HepG2 (cell line): Measurements from ENCODE around the gene MAT2A. TPM values are rescaled to one million over a fixed set of nuclear protein-coding genes. Genes with fewer than 3 reads are reported as not detected.

ENCODE experiments used
- ATAC-seq: fragments of 200-7000 bp; cut with Tn5 transposase; 3 replicates; pipeline ENCODE4 v1.9.1; 2020; ENCODE audit warnings: mild to moderate bottlenecking, moderate library complexity
- BruUV-seq: library from RNA; stranded (reverse); fragments of 400-500 nt; replicated peaks from 2 replicates; lab custom pipeline; 2021; lab: Mats Ljungman, UMichigan
- CTCF ChIA-PET: fragments of 300-600 bp; formaldehyde crosslinking; extraction: SDS; loops from one replicate; lab custom pipeline; 2021; ENCODE audit warnings: low total read pairs, inconsistent platforms, low intra/inter-chr PET ratio; lab: Yijun Ruan, JAX
- POLR2A ChIA-PET: fragments of 350-600 bp; sonication (Branson Sonifier 250); formaldehyde crosslinking; loops from one replicate; lab custom pipeline; 2020; ENCODE audit warnings: antibody characterized with exemption, inconsistent platforms; lab: Yijun Ruan, JAX
- DNase-seq: peaks from one replicate; pipeline ENCODE4 v3.0.0-alpha.2; 2015; ENCODE audit warnings: low spot score
- FAIRE-seq: peaks from 3 replicates; lab custom pipeline; 2011; peaks lifted over from hg19 to GRCh38; lab: Jason Lieb, UNC
- H2AFZ ChIP-seq: one replicate; pipeline ENCODE4 v1.6.1; 2011; ENCODE audit warnings: low read length, inconsistent platforms
- H3K27ac ChIP-seq: fragments of 300-600 bp; 3 replicates; pipeline ENCODE4 v1.8.0; 2011; ENCODE audit warnings: mixed run types, mild to moderate bottlenecking, mixed read lengths, low read length, inconsistent platforms; ENCODE audit not compliant: insufficient read depth; ENCODE audit errors: extremely low read length
- H3K27me3 ChIP-seq, 2 experiments: fragments of 200-600 bp in 1 of 2; 2 replicates in 1 of 2; 3 replicates in 1 of 2; pipeline versions ENCODE4 v1.6.0 to v1.8.0; 2011; ENCODE audit warnings: low read length in 2 of 2, mild to moderate bottlenecking in 2 of 2, moderate library complexity in 2 of 2, inconsistent platforms in 1 of 2; ENCODE audit not compliant: insufficient read depth in 2 of 2, control insufficient read depth in 1 of 2
- H3K36me3 ChIP-seq, 2 experiments: fragments of 200-600 bp in 1 of 2; replicated peaks in 1 of 2; 2 replicates in 1 of 2; 3 replicates in 1 of 2; pipeline versions ENCODE4 v1.5.1 to v1.8.0; 2011; ENCODE audit warnings: low read length in 2 of 2, inconsistent platforms in 1 of 2; ENCODE audit not compliant: insufficient read depth in 2 of 2, control insufficient read depth in 1 of 2
- H3K4me1 ChIP-seq: 2 replicates; pipeline ENCODE4 v1.5.1; 2012; ENCODE audit warnings: low read length, inconsistent platforms; ENCODE audit not compliant: insufficient read depth
- H3K4me2 ChIP-seq: 2 replicates; pipeline ENCODE4 v1.6.0; 2011; ENCODE audit warnings: low read depth, low read length, inconsistent platforms
- H3K4me3 ChIP-seq, 3 experiments: fragments of 200-600 bp in 1 of 3; sonication (generic), shearing (Covaris generic) in 1 of 3; replicated peaks in 1 of 3; 2 replicates each; pipeline ENCODE4 v1.5.1; 2011 to 2016; ENCODE audit warnings: low read length in 3 of 3, inconsistent platforms in 2 of 3, low read depth in 2 of 3, mild to moderate bottlenecking in 2 of 3, control low read depth in 1 of 3, mixed read lengths in 1 of 3; ENCODE audit not compliant: insufficient read depth in 1 of 3
- H3K79me2 ChIP-seq: one replicate; pipeline ENCODE4 v1.6.1; 2011; ENCODE audit warnings: low read length, inconsistent platforms; ENCODE audit not compliant: insufficient read depth
- H3K9ac ChIP-seq: 2 replicates; pipeline ENCODE4 v1.6.0; 2011; ENCODE audit warnings: mild to moderate bottlenecking, low read depth, low read length, inconsistent platforms; ENCODE audit not compliant: insufficient read depth
- H3K9me3 ChIP-seq: 2 replicates; pipeline ENCODE4 v1.5.1; 2012; ENCODE audit warnings: mild to moderate bottlenecking, low read length
- H4K20me1 ChIP-seq: 2 replicates; pipeline ENCODE4 v1.6.0; 2011; ENCODE audit warnings: inconsistent platforms, mild to moderate bottlenecking, low read length, moderate library complexity; ENCODE audit not compliant: insufficient read depth
- MYNN ChIP-seq: sonication (generic); formaldehyde crosslinking; IDR thresholded peaks from 2 replicates; pipeline ENCODE4 v1.4.0; 2020; ENCODE audit warnings: mild to moderate bottlenecking, low read depth, missing genetic modification reagents
- NR3C1 ChIP-seq: sonication (generic); formaldehyde crosslinking; IDR thresholded peaks from 2 replicates; pipeline ENCODE4 v1.4.0; 2020; ENCODE audit warnings: missing genetic modification reagents
- POLR2AphosphoS2 ChIP-seq: IDR thresholded peaks from 2 replicates; pipeline ENCODE4 v1.6.1; 2011; ENCODE audit warnings: low read depth, low read length, improper control_type of control experiment
- SIN3A ChIP-seq: IDR thresholded peaks from 2 replicates; pipeline ENCODE4 v1.6.1; 2011; ENCODE audit warnings: low read depth, mild to moderate bottlenecking, control low read depth, low read length, borderline replicate concordance
- SRSF4 ChIP-seq: fragments of 200-400 bp; formaldehyde crosslinking; IDR thresholded peaks from one replicate; pipeline ENCODE4 v1.6.1; 2018; ENCODE audit warnings: mild to moderate bottlenecking, low read depth, low read length, moderate library complexity; ENCODE audit not compliant: poor library complexity, severe bottlenecking
- U2AF2 ChIP-seq: fragments of 200-400 bp; formaldehyde crosslinking; IDR thresholded peaks from 2 replicates; pipeline ENCODE4 v1.6.1; 2017; ENCODE audit warnings: low read depth, mild to moderate bottlenecking, low read length
- ZNF121 ChIP-seq: sonication (generic); formaldehyde crosslinking; IDR thresholded peaks from 2 replicates; pipeline ENCODE4 v1.5.0; 2020; ENCODE audit warnings: mild to moderate bottlenecking, missing genetic modification reagents
- ZNF263 ChIP-seq: sonication (generic); formaldehyde crosslinking; IDR thresholded peaks from 2 replicates; pipeline ENCODE4 v1.4.0; 2020; ENCODE audit warnings: missing genetic modification reagents
- ZNF264 ChIP-seq: sonication (generic); formaldehyde crosslinking; IDR thresholded peaks from 2 replicates; pipeline ENCODE4 v1.4.0; 2020; ENCODE audit warnings: missing genetic modification reagents
- ZSCAN21 ChIP-seq: sonication (generic); formaldehyde crosslinking; IDR thresholded peaks from 2 replicates; pipeline ENCODE4 v1.8.0; 2022; ENCODE audit warnings: mild to moderate bottlenecking, missing genetic modification reagents, moderate library complexity, borderline replicate concordance
- ZSCAN25 ChIP-seq: sonication (generic); formaldehyde crosslinking; IDR thresholded peaks from 2 replicates; pipeline ENCODE4 v1.8.0; 2022; ENCODE audit warnings: mild to moderate bottlenecking, missing genetic modification reagents
- ZSCAN29 ChIP-seq: sonication (generic); formaldehyde crosslinking; conservative IDR thresholded peaks from 2 replicates; pipeline ENCODE4 v1.4.0; 2020; ENCODE audit warnings: mild to moderate bottlenecking, missing genetic modification reagents
- WGBS: methylation state at CpG from one replicate; pipeline ENCODE4 v1.1.6; 2017; ENCODE audit warnings: low lambda C conversion rate; 5-methylcytosine and 5-hydroxymethylcytosine counted together
- in situ Hi-C: cut with HindIII; loops from 2 replicates; pipeline ENCODE4 v1.10.0; 2017; ENCODE audit warnings: low pct_unique_long_range_greater_than_20kb; ENCODE audit not compliant: extremely low pct_ligation_motif_present
- intact Hi-C: fragments of 100-400 bp; cut with micrococcal nuclease; formaldehyde crosslinking; loops from one replicate; pipeline ENCODE4 v1.10.0; 2022; ENCODE audit not compliant: unreplicated experiment
- polyA plus RNA-seq, 8 experiments: library from polyadenylated mRNA; depleted of rRNA in 3 of 8; stranded (reverse) in 7 of 8; unstranded in 1 of 8; fragments of >200 nt; fragmentation: Illumina TruSeq in 4 of 8; extraction: Trizol in 4 of 8; gene quantifications; 2 replicates each; pipeline versions ENCODE4 v1.2.1 to v1.2.3, GENCODE V29; 2011 to 2016; ENCODE audit warnings: low read depth in 4 of 8, missing spikeins in 1 of 8, mixed read lengths in 1 of 8; ENCODE audit not compliant: insufficient read depth in 1 of 8
- total RNA-seq, 5 experiments: library from RNA; depleted of rRNA; stranded (reverse); fragments of >200 nt; fragmentation: Illumina TruSeq; extraction: Trizol; gene quantifications; 2 replicates each; pipeline ENCODE4 v1.2.3, GENCODE V29; 2016; ENCODE audit warnings: low read depth in 1 of 5
- TF ChIP-seq, protein P1 (sequence below): sonication (generic); formaldehyde crosslinking; IDR thresholded peaks from 2 replicates; pipeline ENCODE4 v1.5.0; 2020; ENCODE audit warnings: mild to moderate bottlenecking, missing genetic modification reagents, moderate library complexity
- TF ChIP-seq, protein P2 (sequence below): sonication (generic); formaldehyde crosslinking; IDR thresholded peaks from 2 replicates; pipeline ENCODE4 v1.5.0; 2020; ENCODE audit warnings: missing genetic modification reagents
- TF ChIP-seq, protein P3 (sequence below): sonication (generic); formaldehyde crosslinking; IDR thresholded peaks from 2 replicates; pipeline ENCODE4 v1.5.0; 2020; ENCODE audit warnings: missing genetic modification reagents, mild to moderate bottlenecking, borderline replicate concordance
- TF ChIP-seq, protein P4 (sequence below): sonication (generic); formaldehyde crosslinking; IDR thresholded peaks from 2 replicates; pipeline ENCODE4 v1.9.0; 2022; ENCODE audit warnings: missing genetic modification reagents, mild to moderate bottlenecking, borderline replicate concordance

MAT2A gene
- total and polyA plus RNA-seq, 2 of the 13 experiments (the other 11 are each of a cell fraction or from before 2014, with no cell fraction given): 155 to 331 TPM

DNA sequence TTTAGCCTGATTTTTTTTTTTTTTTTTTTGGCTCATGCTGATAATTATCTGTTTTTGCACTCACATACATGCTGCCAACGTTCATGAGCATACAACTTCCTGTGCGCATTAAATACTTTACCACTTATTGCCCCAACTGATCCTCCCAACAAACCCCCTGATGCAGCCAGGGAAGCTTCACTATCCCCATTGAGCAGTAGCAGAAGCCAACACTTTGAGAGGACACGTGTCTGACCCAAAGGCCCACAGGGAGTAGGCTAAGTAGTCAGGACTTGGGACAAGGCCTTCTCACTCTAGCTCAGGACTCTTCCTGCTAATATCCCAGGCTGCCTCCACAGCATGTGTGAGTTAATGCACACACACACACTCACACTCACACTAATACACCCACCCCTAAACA is 36.2 kb upstream of the MAT2A start (continued):
- TF ChIP-seq POLR2AphosphoS2 (no peak), U2AF2 (no peak), ZSCAN21 (CRISPR knock-in tag) (0 out of 2 replicates have a peak, but pooled peaks have one; percentile 16), ZSCAN25 (CRISPR knock-in tag) (no peak)
- TF ChIP-seq, all 625 proteins: peak for 3

DNA sequence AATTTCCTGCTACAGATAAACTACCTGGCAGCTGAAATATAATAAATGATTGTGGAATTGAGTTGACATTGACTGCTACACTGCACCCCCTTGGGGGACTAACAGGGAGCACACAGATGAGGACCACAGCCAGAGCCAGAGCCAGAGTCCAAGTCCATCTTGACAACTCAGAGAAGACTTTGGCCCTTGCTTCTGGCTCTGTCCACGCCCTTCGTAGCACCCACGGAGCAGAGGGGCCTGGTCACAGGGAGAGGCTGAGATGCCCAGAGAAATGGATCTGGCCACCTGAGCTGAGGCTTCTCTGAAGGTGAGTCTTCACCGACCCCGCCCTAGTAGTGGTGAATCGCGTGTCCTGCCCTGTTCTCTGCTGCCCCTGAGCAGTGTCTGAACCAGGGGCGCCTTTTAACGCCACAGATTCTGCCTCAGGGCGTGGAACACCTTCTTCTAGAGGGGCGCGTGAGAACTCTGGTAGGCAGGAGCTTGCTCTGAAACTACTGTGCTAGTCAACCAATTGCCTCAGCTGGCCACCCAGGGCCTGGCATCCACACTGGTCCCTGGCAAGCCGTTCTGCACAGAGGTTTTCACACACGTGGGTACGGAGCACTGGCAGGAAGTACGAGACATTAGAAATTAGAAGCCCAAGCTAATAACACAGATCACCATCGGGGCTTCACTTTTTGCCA is 35.7 kb upstream of the MAT2A start:
- Histone ChIP-seq H3K79me2 (no peaks in the 10 kb centered on the region), H3K9me3 (no peaks in the 10 kb centered on the region), H3K4me1 (peaks cover 68% of the 10 kb centered on the region), H3K27me3 (0 out of 5 replicates have a peak, but pooled peaks cover 0 to 5% of the 10 kb centered on the region in 2 experiments), H3K36me3 (no peaks in the 10 kb centered on the region), H3K4me3 (peak overlapping the region in 1 of 3 experiments; percentile 18; a peak in 1 of 6 replicates), H4K20me1 (no peaks in the 10 kb centered on the region), H3K9ac (no peak overlapping the region), H3K4me2 (peak overlapping the region; percentile 51), H3K27ac (no peak overlapping the region), H2AFZ (no peak overlapping the region)
- no TSS peak for BruUV-seq
- ATAC-seq: peak; percentile 78
- intact Hi-C loops: loop anchor here (1.0 to 5.0 kb wide), 3 partner anchors 34 to 82 kb away; partner anchors contain the start of gene MAT2A
- ChIA-PET CTCF (no interaction called here), POLR2A (interaction anchor here (2.4 kb wide), 1 partner anchor 35 kb away, joined by 8 read pairs; the partner anchor contains the start of gene MAT2A)
- FAIRE-seq: peak; percentile 89
- 19% methylated on average over 10 of the region's 17 CpGs for WGBS
- peak; percentile 47 for DNase-seq
- in situ Hi-C loops: no loop called here
- TF ChIP-seq, protein P1, sequence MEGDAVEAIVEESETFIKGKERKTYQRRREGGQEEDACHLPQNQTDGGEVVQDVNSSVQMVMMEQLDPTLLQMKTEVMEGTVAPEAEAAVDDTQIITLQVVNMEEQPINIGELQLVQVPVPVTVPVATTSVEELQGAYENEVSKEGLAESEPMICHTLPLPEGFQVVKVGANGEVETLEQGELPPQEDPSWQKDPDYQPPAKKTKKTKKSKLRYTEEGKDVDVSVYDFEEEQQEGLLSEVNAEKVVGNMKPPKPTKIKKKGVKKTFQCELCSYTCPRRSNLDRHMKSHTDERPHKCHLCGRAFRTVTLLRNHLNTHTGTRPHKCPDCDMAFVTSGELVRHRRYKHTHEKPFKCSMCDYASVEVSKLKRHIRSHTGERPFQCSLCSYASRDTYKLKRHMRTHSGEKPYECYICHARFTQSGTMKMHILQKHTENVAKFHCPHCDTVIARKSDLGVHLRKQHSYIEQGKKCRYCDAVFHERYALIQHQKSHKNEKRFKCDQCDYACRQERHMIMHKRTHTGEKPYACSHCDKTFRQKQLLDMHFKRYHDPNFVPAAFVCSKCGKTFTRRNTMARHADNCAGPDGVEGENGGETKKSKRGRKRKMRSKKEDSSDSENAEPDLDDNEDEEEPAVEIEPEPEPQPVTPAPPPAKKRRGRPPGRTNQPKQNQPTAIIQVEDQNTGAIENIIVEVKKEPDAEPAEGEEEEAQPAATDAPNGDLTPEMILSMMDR (CRISPR knock-in tag): peak; percentile 57
- TF ChIP-seq ZNF264 (CRISPR knock-in tag) (no peak), MYNN (CRISPR knock-in tag) (no peak), SRSF4 (no peak), ZNF121 (peak; percentile 51; the same call in 1 of the 2 replicates), SIN3A (no peak), ZSCAN29 (CRISPR knock-in tag) (no peak), ZNF263 (peak; percentile 93), NR3C1 (no peak)
- TF ChIP-seq, protein P2, sequence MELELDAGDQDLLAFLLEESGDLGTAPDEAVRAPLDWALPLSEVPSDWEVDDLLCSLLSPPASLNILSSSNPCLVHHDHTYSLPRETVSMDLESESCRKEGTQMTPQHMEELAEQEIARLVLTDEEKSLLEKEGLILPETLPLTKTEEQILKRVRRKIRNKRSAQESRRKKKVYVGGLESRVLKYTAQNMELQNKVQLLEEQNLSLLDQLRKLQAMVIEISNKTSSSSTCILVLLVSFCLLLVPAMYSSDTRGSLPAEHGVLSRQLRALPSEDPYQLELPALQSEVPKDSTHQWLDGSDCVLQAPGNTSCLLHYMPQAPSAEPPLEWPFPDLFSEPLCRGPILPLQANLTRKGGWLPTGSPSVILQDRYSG (CRISPR knock-in tag): no peak
- TF ChIP-seq, protein P3, sequence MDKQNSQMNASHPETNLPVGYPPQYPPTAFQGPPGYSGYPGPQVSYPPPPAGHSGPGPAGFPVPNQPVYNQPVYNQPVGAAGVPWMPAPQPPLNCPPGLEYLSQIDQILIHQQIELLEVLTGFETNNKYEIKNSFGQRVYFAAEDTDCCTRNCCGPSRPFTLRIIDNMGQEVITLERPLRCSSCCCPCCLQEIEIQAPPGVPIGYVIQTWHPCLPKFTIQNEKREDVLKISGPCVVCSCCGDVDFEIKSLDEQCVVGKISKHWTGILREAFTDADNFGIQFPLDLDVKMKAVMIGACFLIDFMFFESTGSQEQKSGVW (CRISPR knock-in tag): no peak
- TF ChIP-seq, protein P4, sequence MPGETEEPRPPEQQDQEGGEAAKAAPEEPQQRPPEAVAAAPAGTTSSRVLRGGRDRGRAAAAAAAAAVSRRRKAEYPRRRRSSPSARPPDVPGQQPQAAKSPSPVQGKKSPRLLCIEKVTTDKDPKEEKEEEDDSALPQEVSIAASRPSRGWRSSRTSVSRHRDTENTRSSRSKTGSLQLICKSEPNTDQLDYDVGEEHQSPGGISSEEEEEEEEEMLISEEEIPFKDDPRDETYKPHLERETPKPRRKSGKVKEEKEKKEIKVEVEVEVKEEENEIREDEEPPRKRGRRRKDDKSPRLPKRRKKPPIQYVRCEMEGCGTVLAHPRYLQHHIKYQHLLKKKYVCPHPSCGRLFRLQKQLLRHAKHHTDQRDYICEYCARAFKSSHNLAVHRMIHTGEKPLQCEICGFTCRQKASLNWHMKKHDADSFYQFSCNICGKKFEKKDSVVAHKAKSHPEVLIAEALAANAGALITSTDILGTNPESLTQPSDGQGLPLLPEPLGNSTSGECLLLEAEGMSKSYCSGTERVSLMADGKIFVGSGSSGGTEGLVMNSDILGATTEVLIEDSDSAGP (CRISPR knock-in tag): 0 out of 2 replicates have a peak, but pooled peaks have one; percentile 18
